ENCODE measurements around the gene NR2C1.

DNA sequence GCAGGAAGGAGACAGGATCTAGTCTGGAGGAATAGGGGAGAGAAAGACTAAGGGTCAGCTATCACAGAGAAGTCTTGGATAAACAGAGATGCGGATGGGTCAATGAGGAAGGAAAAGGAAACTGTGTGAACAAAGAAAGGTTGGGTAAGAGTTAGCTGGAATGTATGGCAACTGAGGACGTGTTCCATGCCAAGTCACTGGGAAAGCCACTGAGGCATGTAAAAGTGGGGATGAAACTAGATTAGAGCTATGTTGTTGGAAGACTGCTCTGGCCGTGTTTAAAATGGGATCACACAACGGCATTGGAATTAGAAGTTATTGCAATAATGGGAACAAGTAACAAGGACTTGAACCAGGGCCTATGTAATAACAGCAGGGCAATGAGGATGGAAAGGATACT, 3.9 kb upstream of the NR2C1 start:
- TF ChIP-seq CTCF (IDR thresholded peaks at IDR 0.05; ENCODE audit: low read depth, low read length, poor library complexity, severe bottlenecking) = no peak
- no peak for TF ChIP-seq EZH2phosphoT487 (IDR thresholded peaks at IDR 0.05; ENCODE audit: borderline replicate concordance, low read length)
